Motor neuron (in vitro differentiated cells): ENCODE measurements around the gene SP3. TPM values are rescaled to one million over a fixed set of nuclear protein-coding genes. Genes with fewer than 3 reads are reported as not detected.
A peak's percentile ranks its signal among the peaks of the same experiment; 100 is the strongest.
"Not testable (repeated sequence)": the region's sequence is repeated elsewhere in the genome, so short reads cannot be mapped to it uniquely, and the experiment has no call there.

Experiments
- ATAC-seq, 8 experiments: fragments of 200-7000 bp; cut with Tn5 transposase; replicated peaks in 6 of 8; 2 replicates each; pipeline ENCODE4 v1.8.0; 2021; ENCODE audit warnings: mild to moderate bottlenecking in 8 of 8, moderate library complexity in 8 of 8
- H3K27ac ChIP-seq, 2 donors: fragments of 250-450 bp; sonication (Bioruptor Pico); 2 replicates each; pipeline ENCODE4 v1.9.0; 2021; ENCODE audit warnings: antibody characterized with exemption in 2 of 2, mild to moderate bottlenecking in 2 of 2, moderate library complexity in 1 of 2
- H3K4me1 ChIP-seq, 2 donors: fragments of 250-450 bp; sonication (Bioruptor Pico); replicated peaks in 1 of 2; 2 replicates each; pipeline ENCODE4 v1.6.1; 2021; ENCODE audit warnings: antibody characterized with exemption in 2 of 2, mild to moderate bottlenecking in 2 of 2, moderate library complexity in 1 of 2
- H3K4me3 ChIP-seq, 5 donors: fragments of 250-450 bp; sonication (Bioruptor Pico); 2 replicates each; pipeline ENCODE4 v1.9.0; 2021; ENCODE audit warnings: antibody characterized with exemption in 5 of 5, mild to moderate bottlenecking in 5 of 5, moderate library complexity in 4 of 5
- WGBS, 10 experiments: fragments of 450-650 bp; shearing (Covaris generic); methylation state at CpG; one replicate each; pipeline ENCODE4 v1.0.0; 2022; 5-methylcytosine and 5-hydroxymethylcytosine counted together
- in situ Hi-C, 9 experiments: fragments of 400-800 bp; cut with MboI; loops; one replicate each; pipeline ENCODE4 v1.15.0; 2021; ENCODE audit warnings: low sequenced_read_pairs in 9 of 9, low pct_unique_long_range_greater_than_20kb in 2 of 9; ENCODE audit not compliant: unreplicated experiment in 9 of 9
- total RNA-seq, 8 experiments: library from RNA; unstranded; fragments of 300-600 nt; gene quantifications; 2 replicates each; pipeline versions ENCODE4 v1.2.3 to v1.2.4, GENCODE V29; 2022

The SP3 gene
- total RNA-seq, 8 experiments from 2014 or later = 55.9 to 94.2 (median 70.9) TPM

- ATAC-seq = no peak
- 57 to 100% (median 75%) methylated on average over 1 to 3 of the region's 3 CpGs; no CpG with 5 or more reads in 2 of the 10 experiments for WGBS, 10 experiments
Measured at GRCh38 chr2:173914055-173914927, 50.9 kb downstream of the SP3 start.

GRCh38 chr2:173909846-173910245 lies 55.3 kb downstream of the SP3 start:
- Histone ChIP-seq H3K4me1 (no peaks in the 10 kb centered on the region), H3K27ac (no peak overlapping the region), H3K4me3 (no peak overlapping the region)
- WGBS, 10 experiments = 74 to 100% (median 100%) methylated on average over 2 to 5 of the region's 5 CpGs; no CpG with 5 or more reads in 1 of the 10 experiments
- in situ Hi-C loops = no loop called here
- no peak for ATAC-seq

More at GRCh38 chr2:173914055-173914927, 50.9 kb downstream of the SP3 start:
- in situ Hi-C loops = no loop called here
- no peaks in the 10 kb centered on the region for H3K4me1 ChIP-seq
- H3K27ac ChIP-seq = no peak overlapping the region
- no peak overlapping the region for H3K4me3 ChIP-seq

DNA sequence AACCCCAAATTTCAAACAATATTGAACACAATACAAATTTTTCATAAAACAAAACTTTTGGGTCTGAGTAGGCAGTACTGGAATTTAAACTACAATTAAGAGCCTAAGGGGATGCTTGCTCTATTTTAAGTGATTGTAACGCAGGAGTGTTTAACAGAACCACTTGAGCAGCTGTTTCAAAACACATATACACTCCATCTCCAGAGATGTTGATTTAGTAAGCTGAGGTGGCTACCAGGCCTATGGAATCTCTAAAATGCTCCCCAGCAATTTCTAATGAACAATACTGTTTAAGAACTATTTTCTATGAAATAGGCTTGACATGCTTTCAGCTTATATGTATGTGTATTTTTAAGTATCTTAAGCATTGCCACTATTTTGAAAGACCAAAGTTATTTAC lies 58.5 kb downstream of the SP3 start:
- ATAC-seq = no peak
- H3K4me3 ChIP-seq = no peak overlapping the region
- H3K27ac ChIP-seq = no peak overlapping the region
- in situ Hi-C loops = no loop called here
- WGBS, 10 experiments = 100% methylated on average over 1 of the region's 1 CpG; no CpG with 5 or more reads in 3 of the 10 experiments
- no peaks in the 10 kb centered on the region for H3K4me1 ChIP-seq

DNA sequence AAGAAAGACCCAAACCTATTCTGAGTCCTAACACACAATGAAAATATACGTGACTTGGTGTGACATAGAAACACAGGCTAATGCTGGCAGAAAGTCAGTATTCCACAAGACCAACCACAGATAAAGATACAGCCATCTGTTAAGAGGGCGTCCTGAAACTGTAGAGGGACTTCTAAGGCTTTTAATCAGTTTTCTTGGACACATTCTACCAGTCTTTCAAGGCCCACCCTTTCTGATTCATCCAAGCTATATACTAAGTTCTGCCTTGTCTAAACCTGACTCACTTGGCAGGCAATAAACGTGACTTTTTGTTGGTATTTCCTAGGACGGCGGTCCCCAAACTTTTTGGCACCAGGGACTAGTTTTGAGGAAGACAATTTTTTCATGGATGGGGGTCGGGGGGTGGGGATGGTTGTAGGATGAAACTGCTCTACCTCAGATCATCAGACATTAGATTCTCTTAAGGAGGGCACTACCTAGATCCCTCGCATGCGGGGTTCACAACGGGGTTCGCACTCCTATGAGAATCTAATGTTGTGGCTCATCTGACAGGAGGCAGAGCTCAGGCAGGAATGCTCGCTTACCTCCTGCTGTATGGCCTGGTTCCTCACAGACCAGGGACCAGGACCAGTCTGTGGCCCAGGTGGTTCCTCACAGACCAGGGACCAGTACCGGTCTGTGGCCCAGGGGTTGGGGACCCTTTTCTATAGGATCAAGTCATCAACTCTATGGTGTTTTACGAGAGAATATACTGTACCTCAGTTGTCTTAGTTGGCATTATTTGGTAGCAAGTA lies 61.4 kb downstream of the SP3 start:
- no peak overlapping the region for H3K27ac ChIP-seq
- in situ Hi-C loops = no loop called here
- 71 to 100% (median 97%) methylated on average over 1 to 8 of the region's 13 CpGs for WGBS, 10 experiments
- no peak for ATAC-seq
- no peaks in the 10 kb centered on the region for H3K4me1 ChIP-seq
- no peak overlapping the region for H3K4me3 ChIP-seq

DNA sequence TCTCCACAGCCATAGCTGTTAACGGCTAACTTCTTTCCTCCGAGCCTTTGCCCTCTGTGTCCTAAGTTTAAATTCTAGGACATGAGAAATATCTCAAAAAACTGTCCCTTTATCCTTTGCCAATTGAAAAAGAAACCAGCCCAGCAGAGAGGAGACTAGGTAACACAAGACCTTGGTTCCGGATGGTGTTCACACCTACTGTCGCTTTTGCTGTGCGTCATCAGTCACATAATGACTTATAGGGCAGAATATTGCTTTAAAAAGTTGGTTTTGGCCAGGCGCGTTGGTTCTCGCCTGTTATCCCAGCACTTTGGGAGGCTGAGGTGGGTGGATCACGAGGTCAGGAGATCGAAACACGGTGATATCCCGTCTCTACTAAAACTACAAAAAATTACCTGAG lies 66.2 kb downstream of the SP3 start:
- 83 to 100% (median 100%) methylated on average over 1 to 11 of the region's 12 CpGs; no CpG with 5 or more reads in 2 of the 10 experiments for WGBS, 10 experiments
- Histone ChIP-seq H3K4me1 (no peaks in the 10 kb centered on the region), H3K27ac (no peak overlapping the region), H3K4me3 (no peak overlapping the region)
- in situ Hi-C loops = no loop called here
- ATAC-seq = no peak

GRCh38 chr2:173898178-173898668 lies 67.0 kb downstream of the SP3 start:
- in situ Hi-C loops = no loop called here
- Histone ChIP-seq H3K4me1 (no peaks in the 10 kb centered on the region), H3K27ac (no peak overlapping the region), H3K4me3 (no peak overlapping the region)
- WGBS, 10 experiments = 40 to 100% (median 92%) methylated on average over 1 to 5 of the region's 5 CpGs; no CpG with 5 or more reads in 1 of the 10 experiments
- no peak for ATAC-seq

- Histone ChIP-seq H3K4me3 (no peak overlapping the region), H3K27ac (no peak overlapping the region), H3K4me1 (no peaks in the 10 kb centered on the region)
- 56 to 100% (median 100%) methylated on average over 1 to 2 of the region's 2 CpGs for WGBS, 10 experiments
- in situ Hi-C loops = no loop called here
- ATAC-seq = no peak
Measured at GRCh38 chr2:173896755-173897154, 68.4 kb downstream of the SP3 start.

GRCh38 chr2:173892341-173892740 lies 72.8 kb downstream of the SP3 start:
- no peak overlapping the region for H3K27ac ChIP-seq
- H3K4me1 ChIP-seq = no peaks in the 10 kb centered on the region
- ATAC-seq = no peak
- in situ Hi-C loops = no loop called here
- WGBS, 10 experiments = 0 to 100% (median 90%) methylated on average over 1 to 2 of the region's 2 CpGs; no CpG with 5 or more reads in 2 of the 10 experiments
- H3K4me3 ChIP-seq = no peak overlapping the region

- no peak overlapping the region for H3K27ac ChIP-seq
Measured at GRCh38 chr2:173891315-173892037, 73.7 kb downstream of the SP3 start.

DNA sequence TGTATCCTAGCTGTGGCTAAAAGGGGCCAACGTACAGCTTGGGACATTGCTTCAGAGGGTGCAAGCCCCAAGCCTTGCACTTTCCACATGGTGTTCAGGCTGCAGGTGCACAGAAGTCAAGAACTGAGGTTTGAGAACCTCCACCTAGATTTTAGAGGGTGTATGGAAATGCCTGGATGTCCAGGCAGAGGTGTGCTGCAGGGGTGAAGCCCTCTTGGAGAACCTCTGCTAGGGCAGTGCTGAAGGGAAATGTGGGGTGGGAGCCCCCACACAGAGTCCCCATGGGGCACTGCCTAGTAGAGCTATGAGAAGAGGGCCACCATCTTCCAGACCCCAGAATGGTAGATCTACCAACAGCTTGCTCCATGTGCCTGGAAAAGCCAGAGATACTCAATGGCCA lies 75.7 kb downstream of the SP3 start:
- H3K4me3 ChIP-seq, H3K27ac ChIP-seq, in situ Hi-C loops, H3K4me1 ChIP-seq, ATAC-seq: not testable (repeated sequence)
- WGBS, 10 experiments = 50 to 80% methylated on average over 1 of the region's 1 CpG; no CpG with 5 or more reads in 8 of the 10 experiments

More at GRCh38 chr2:173891315-173892037, 73.7 kb downstream of the SP3 start:
- 48 to 100% (median 86%) methylated on average over 1 to 2 of the region's 2 CpGs; no CpG with 5 or more reads in 2 of the 10 experiments for WGBS, 10 experiments
- in situ Hi-C loops = no loop called here
- no peaks in the 10 kb centered on the region for H3K4me1 ChIP-seq
- no peak for ATAC-seq
- H3K4me3 ChIP-seq = no peak overlapping the region

DNA sequence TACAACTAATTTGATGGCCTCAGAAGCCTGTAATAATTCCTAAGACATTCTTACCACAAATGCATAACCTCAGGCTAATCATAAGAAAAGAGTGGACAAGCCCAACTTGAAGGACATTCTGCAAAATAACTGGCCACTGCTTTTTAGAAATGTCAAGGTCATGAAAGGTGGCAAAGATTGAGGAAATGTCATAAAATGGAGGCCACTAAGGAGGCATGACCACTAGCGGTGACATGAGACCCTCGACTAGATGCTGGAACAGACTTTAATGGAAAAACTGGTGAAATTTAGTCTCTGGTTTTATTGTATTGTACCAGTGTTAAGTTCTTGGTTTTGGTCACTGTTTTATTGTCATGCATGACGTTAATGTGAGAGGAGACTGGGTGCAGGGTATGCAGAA lies 78.6 kb downstream of the SP3 start:
- WGBS, 10 experiments = 50 to 100% (median 86%) methylated on average over 1 to 3 of the region's 3 CpGs
- in situ Hi-C loops = no loop called here
- ATAC-seq = no peak

DNA sequence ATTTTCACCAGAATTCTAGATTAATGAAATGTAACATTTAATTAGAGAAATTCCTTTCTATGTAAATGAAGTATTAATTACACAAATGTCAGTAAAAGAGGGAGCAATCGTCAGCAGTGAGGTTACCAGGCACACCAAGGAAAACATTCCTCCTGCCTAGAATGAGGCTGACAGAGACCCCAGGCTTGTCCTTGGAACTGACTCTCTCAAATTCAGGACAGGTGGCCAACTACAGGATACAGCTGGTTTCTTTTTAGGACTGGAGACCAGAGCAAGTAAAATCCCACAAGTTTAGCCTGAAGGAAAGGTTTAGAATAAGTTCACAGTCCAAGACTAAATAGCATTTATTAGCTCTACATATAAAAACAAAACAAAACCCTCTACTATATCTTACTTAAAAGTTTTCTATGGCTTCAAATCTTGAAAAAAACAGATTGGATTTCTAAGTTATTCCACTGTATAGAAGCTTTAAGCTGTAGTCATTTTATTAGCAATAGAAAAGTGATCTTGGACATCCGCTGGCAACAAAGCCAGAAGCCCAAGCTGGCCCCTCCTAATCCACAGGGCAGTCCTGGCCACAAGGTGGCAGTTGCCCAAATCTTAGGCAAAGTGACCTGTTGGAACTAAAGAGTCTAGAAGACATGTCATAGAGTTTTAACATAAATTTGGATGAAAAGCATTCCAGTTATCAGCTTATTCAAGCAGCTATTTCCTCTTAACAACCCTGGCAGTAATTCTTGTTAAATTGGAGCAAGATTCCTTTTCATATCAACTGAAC lies 81.0 kb downstream of the SP3 start:
- peak in 4 of 8 experiments; percentile 41 to 74 (median 61) for ATAC-seq
- H3K27ac ChIP-seq = no peak overlapping the region
- H3K4me1 ChIP-seq = peaks cover 0 to 2% of the 10 kb centered on the region in 2 donors
- no peak overlapping the region for H3K4me3 ChIP-seq
- in situ Hi-C loops = no loop called here
- WGBS, 10 experiments = 36 to 92% (median 67%) methylated on average over 1 to 2 of the region's 2 CpGs; no CpG with 5 or more reads in 2 of the 10 experiments

More for the DNA sequence above, 78.6 kb downstream of the SP3 start:
- H3K27ac ChIP-seq = no peak overlapping the region
- H3K4me3 ChIP-seq = no peak overlapping the region
- H3K4me1 ChIP-seq = peaks cover 0 to 2% of the 10 kb centered on the region in 2 donors
